Upper lobe of left lung (tissue), 6 donors: ENCODE results near the gene PPP1R13B. TPM values are rescaled to one million over a fixed set of nuclear protein-coding genes. Genes with fewer than 3 reads are reported as not detected.
A peak's percentile ranks its signal among the peaks of the same experiment; 100 is the strongest.

ENCODE experiments used
- ATAC-seq, 2 donors: fragments of 200-7000 bp; cut with Tn5 transposase; one replicate each; pipeline ENCODE4 v1.9.1; 2022; ENCODE audit warnings: mild to moderate bottlenecking in 2 of 2, moderate library complexity in 2 of 2; ENCODE audit not compliant: low FRiP score in 2 of 2
- DNase-seq, 2 donors: peaks; one replicate each; pipeline ENCODE4 v3.0.0-alpha.2; 2019 to 2020
- H3K27ac ChIP-seq, 4 donors: fragments of 200-600 bp; sonication (generic); one replicate each; pipeline ENCODE4 v1.5.1; 2016 to 2019
- H3K27me3 ChIP-seq, 4 donors: fragments of 200-600 bp; sonication (generic); one replicate each; pipeline ENCODE4 v1.5.1; 2017 to 2019
- H3K36me3 ChIP-seq, 4 donors: fragments of 200-600 bp; sonication (generic); one replicate each; pipeline ENCODE4 v1.5.1; 2016 to 2019
- H3K4me1 ChIP-seq, 4 donors: fragments of 200-600 bp; sonication (generic); one replicate each; pipeline ENCODE4 v1.5.1; 2018 to 2019
- H3K4me3 ChIP-seq, 4 donors: fragments of 200-600 bp; sonication (generic); one replicate each; pipeline ENCODE4 v1.5.1; 2017 to 2019; ENCODE audit warnings: mild to moderate bottlenecking in 2 of 4, moderate library complexity in 1 of 4
- H3K9me3 ChIP-seq, 4 donors: fragments of 200-600 bp; sonication (generic); one replicate each; pipeline ENCODE4 v1.5.1; 2018 to 2019
- CTCF ChIP-seq, 6 experiments: fragments of 450-650 bp in 4 of 6; fragments of 200-600 bp in 2 of 6; sonication (generic) in 2 of 6; IDR thresholded peaks; one replicate each; pipeline ENCODE4 v1.5.1; 2016 to 2019; ENCODE audit warnings: antibody characterized with exemption in 6 of 6
- EP300 ChIP-seq, 4 donors: sonication (generic); formaldehyde crosslinking; IDR thresholded peaks; one replicate each; pipeline ENCODE4 v1.5.1; 2017; ENCODE audit warnings: antibody characterized with exemption in 4 of 4, control low read depth in 2 of 4
- POLR2A ChIP-seq, 4 donors: fragments of 450-650 bp; IDR thresholded peaks; one replicate each; pipeline ENCODE4 v1.5.1; 2016 to 2017; ENCODE audit warnings: antibody characterized with exemption in 4 of 4, mild to moderate bottlenecking in 2 of 4
- POLR2AphosphoS5 ChIP-seq, 2 donors: sonication (generic); formaldehyde crosslinking; IDR thresholded peaks; one replicate each; pipeline ENCODE4 v1.5.1; 2017; ENCODE audit warnings: antibody characterized with exemption in 2 of 2
- WGBS, 2 donors: methylation state at CpG; one replicate each; pipeline ENCODE4 v1.1.5; 2017 to 2018; 5-methylcytosine and 5-hydroxymethylcytosine counted together
- total RNA-seq, 6 donors: library from RNA; depleted of rRNA in 4 of 6; stranded (reverse); fragments of >200 nt in 4 of 6; gene quantifications; one replicate each; pipeline versions ENCODE4 v1.1.0 to v1.2.1, GENCODE V29; 2016 to 2021
- donor health status: DM: no; HTN: no; CAD: no; lungs with moderate emphysema.
- donor health status: DM: no; HTN: yes; CAD: no; lungs with severe emphysema.

PPP1R13B gene
- total RNA-seq, 6 donors from 2014 or later: 37.0 to 117 (median 71.1) TPM

GRCh38 chr14:103820382-103820781 lies 27.0 kb downstream of the PPP1R13B start:
- H3K27me3 ChIP-seq: no peaks in the 10 kb centered on the region
- ATAC-seq (no peak), DNase-seq (no peak)
- no peaks in the 10 kb centered on the region for H3K9me3 ChIP-seq
- H3K4me3 ChIP-seq: no peak overlapping the region
- no peaks in the 10 kb centered on the region for H3K36me3 ChIP-seq
- no peak for TF ChIP-seq POLR2AphosphoS5 (IDR thresholded peaks at IDR 0.05)
- no peak for TF ChIP-seq CTCF (IDR thresholded peaks at IDR 0.05)
- no peak for TF ChIP-seq POLR2A (IDR thresholded peaks at IDR 0.05)
- no peak for TF ChIP-seq EP300 (IDR thresholded peaks at IDR 0.05)
- peak overlapping the region; percentile 27 to 59 (median 52) for H3K27ac ChIP-seq
- H3K4me1 ChIP-seq: peaks cover 33 to 52% (median 43%) of the 10 kb centered on the region in 4 donors
- WGBS, 2 donors: 44 to 52% methylated on average over 2 of the region's 2 CpGs

GRCh38 chr14:103819503-103820307 lies 27.7 kb downstream of the PPP1R13B start:
- 12% methylated on average over 7 of the region's 7 CpGs for WGBS, 2 donors
- H3K4me3 ChIP-seq: no peak overlapping the region
- no peak for TF ChIP-seq EP300 (IDR thresholded peaks at IDR 0.05)
- peak in 1 of 4 donors; percentile 26 for TF ChIP-seq POLR2A (IDR thresholded peaks at IDR 0.05)
- TF ChIP-seq POLR2AphosphoS5 (IDR thresholded peaks at IDR 0.05): peak in 1 of 2 donors; percentile 44

GRCh38 chr14:103818870-103819269 lies 28.5 kb downstream of the PPP1R13B start:
- Histone ChIP-seq H3K27me3 (no peaks in the 10 kb centered on the region), H3K9me3 (no peaks in the 10 kb centered on the region), H3K27ac (peak overlapping the region; percentile 27 to 55 (median 45)), H3K36me3 (no peaks in the 10 kb centered on the region), H3K4me1 (peaks cover 26 to 42% (median 36%) of the 10 kb centered on the region in 4 donors), H3K4me3 (no peak overlapping the region)
- 85% methylated on average over 1 of the region's 1 CpG for WGBS, 2 donors
- ATAC-seq (no peak), DNase-seq (no peak)
- TF ChIP-seq EP300 (IDR thresholded peaks at IDR 0.05) (no peak), POLR2A (IDR thresholded peaks at IDR 0.05) (no peak), POLR2AphosphoS5 (IDR thresholded peaks at IDR 0.05) (no peak), CTCF (IDR thresholded peaks at IDR 0.05) (no peak)

More at GRCh38 chr14:103819503-103820307, 27.7 kb downstream of the PPP1R13B start:
- Histone ChIP-seq H3K27me3 (no peaks in the 10 kb centered on the region), H3K4me1 (peaks cover 26 to 46% (median 37%) of the 10 kb centered on the region in 4 donors), H3K36me3 (no peaks in the 10 kb centered on the region), H3K9me3 (no peaks in the 10 kb centered on the region), H3K27ac (peak overlapping the region; percentile 27 to 59 (median 52))
- peak in 1 of 2 donors; percentile 81 for DNase-seq
- peak; percentile 64 to 89 for ATAC-seq

GRCh38 chr14:103818422-103818821 lies 29.0 kb downstream of the PPP1R13B start:
- H3K36me3 ChIP-seq: no peaks in the 10 kb centered on the region
- DNase-seq (no peak), ATAC-seq (no peak)
- WGBS, 2 donors: 63 to 79% methylated on average over 3 of the region's 3 CpGs
- no peak for TF ChIP-seq POLR2A (IDR thresholded peaks at IDR 0.05)
- TF ChIP-seq POLR2AphosphoS5 (IDR thresholded peaks at IDR 0.05): no peak
- TF ChIP-seq CTCF (IDR thresholded peaks at IDR 0.05): no peak
- TF ChIP-seq EP300 (IDR thresholded peaks at IDR 0.05): no peak
- H3K4me1 ChIP-seq: peaks cover 26 to 42% (median 36%) of the 10 kb centered on the region in 4 donors
- no peak overlapping the region for H3K4me3 ChIP-seq
- no peaks in the 10 kb centered on the region for H3K9me3 ChIP-seq
- H3K27me3 ChIP-seq: no peaks in the 10 kb centered on the region
- H3K27ac ChIP-seq: peak overlapping the region in 2 of 4 donors; percentile 22 to 55

- ATAC-seq (no peak), DNase-seq (no peak)
- Histone ChIP-seq H3K27ac (peak overlapping the region in 2 of 4 donors; percentile 16 to 22), H3K27me3 (no peaks in the 10 kb centered on the region), H3K4me1 (peaks cover 26 to 42% (median 36%) of the 10 kb centered on the region in 4 donors), H3K9me3 (no peaks in the 10 kb centered on the region), H3K4me3 (no peak overlapping the region), H3K36me3 (no peaks in the 10 kb centered on the region)
- no peak for TF ChIP-seq POLR2A (IDR thresholded peaks at IDR 0.05)
- no peak for TF ChIP-seq CTCF (IDR thresholded peaks at IDR 0.05)
- WGBS, 2 donors: 89 to 91% methylated on average over 1 of the region's 1 CpG
These were observed 29.8 kb downstream of the PPP1R13B start for GRCh38 chr14:103817595-103817994.
